Neural progenitor cell (in vitro differentiated cells): ENCODE results near the gene ZNF100. TPM values are rescaled to one million over a fixed set of nuclear protein-coding genes. Genes with fewer than 3 reads are reported as not detected.
"Not testable (repeated sequence)": the region's sequence is repeated elsewhere in the genome, so short reads cannot be mapped to it uniquely, and the experiment has no call there.

Source experiments
- DNase-seq: peaks from one replicate; pipeline ENCODE4 v3.0.0-alpha.2; 2016; ENCODE audit warnings: low spot score
- H2AFZ ChIP-seq: fragments of 200-600 bp; sonication (generic); replicated peaks from 2 replicates; pipeline ENCODE4 v1.6.1; 2016; ENCODE audit warnings: antibody characterized with exemption
- H3F3A ChIP-seq: fragments of 200-600 bp; sonication (generic); 2 replicates; pipeline ENCODE4 v1.6.1; 2016; ENCODE audit warnings: antibody characterized with exemption, low read depth
- H3K27ac ChIP-seq: fragments of 200-600 bp; sonication (generic); 2 replicates; pipeline ENCODE4 v1.5.1; 2016; ENCODE audit warnings: mild to moderate bottlenecking
- H3K27me3 ChIP-seq: fragments of 200-600 bp; sonication (generic); 2 replicates; pipeline ENCODE4 v1.6.1; 2016; ENCODE audit warnings: mild to moderate bottlenecking, moderate library complexity
- H3K36me3 ChIP-seq: fragments of 200-600 bp; sonication (generic); 2 replicates; pipeline ENCODE4 v1.5.1; 2016
- H3K4me1 ChIP-seq: fragments of 200-600 bp; sonication (generic); 2 replicates; pipeline ENCODE4 v1.6.1; 2016; ENCODE audit warnings: mixed run types
- H3K4me2 ChIP-seq: fragments of 200-600 bp; sonication (generic); 2 replicates; pipeline ENCODE4 v1.6.1; 2016
- H3K4me3 ChIP-seq: fragments of 200-600 bp; sonication (generic); 2 replicates; pipeline ENCODE4 v1.5.1; 2016
- H3K79me2 ChIP-seq: fragments of 200-600 bp; sonication (generic); 2 replicates; pipeline ENCODE4 v1.6.1; 2016; ENCODE audit warnings: low read depth
- H3K9ac ChIP-seq: fragments of 200-600 bp; sonication (generic); 2 replicates; pipeline ENCODE4 v1.6.1; 2016
- H3K9me3 ChIP-seq: fragments of 200-600 bp; sonication (generic); 2 replicates; pipeline ENCODE4 v1.5.1; 2016; ENCODE audit warnings: low read depth
- H4K20me1 ChIP-seq: fragments of 200-600 bp; sonication (generic); 2 replicates; pipeline ENCODE4 v1.6.1; 2016; ENCODE audit warnings: low read depth
- H3K27ac Mint-ChIP-seq: 3 replicates; pipeline ENCODE4 v1.8.0; 2021; ENCODE audit warnings: mixed read lengths
- H3K27me3 Mint-ChIP-seq: 2 replicates; pipeline ENCODE4 v1.8.0; 2022; ENCODE audit warnings: low read depth, mild to moderate bottlenecking, inconsistent platforms, moderate library complexity, mixed read lengths; ENCODE audit not compliant: insufficient read depth
- H3K36me3 Mint-ChIP-seq: 3 replicates; pipeline ENCODE4 v1.8.0; 2021; ENCODE audit warnings: mixed read lengths
- H3K4me1 Mint-ChIP-seq: 3 replicates; pipeline ENCODE4 v1.8.0; 2021; ENCODE audit warnings: mixed read lengths
- H3K4me3 Mint-ChIP-seq: 3 replicates; pipeline ENCODE4 v1.8.0; 2021; ENCODE audit warnings: mild to moderate bottlenecking, moderate library complexity, mixed read lengths
- H3K9me3 Mint-ChIP-seq: 3 replicates; pipeline ENCODE4 v1.8.0; 2020; ENCODE audit warnings: mixed read lengths
- CTCF ChIP-seq: fragments of 200-600 bp; sonication (generic); IDR thresholded peaks from 2 replicates; pipeline ENCODE4 v1.5.1; 2017; ENCODE audit warnings: antibody characterized with exemption, mild to moderate bottlenecking
- EZH2 ChIP-seq: fragments of 200-600 bp; sonication (generic); IDR thresholded peaks from 2 replicates; pipeline ENCODE4 v1.6.1; 2017; ENCODE audit warnings: antibody characterized with exemption, mild to moderate bottlenecking, moderate library complexity
- EZH2phosphoT487 ChIP-seq: fragments of 200-600 bp; sonication (generic); IDR thresholded peaks from 2 replicates; pipeline ENCODE4 v1.6.1; 2017; ENCODE audit warnings: antibody characterized with exemption
- total RNA-seq: library from RNA; depleted of rRNA; stranded (reverse); fragments of >200 nt; gene quantifications from 2 replicates; pipeline ENCODE4 v1.2.3, GENCODE V29; 2015; ENCODE audit warnings: low replicate concordance

The ZNF100 gene
- total RNA-seq, 1 donor from 2014 or later = 29.5 TPM

- Histone ChIP-seq H3K9me3 (no peaks in the 10 kb centered on the region), H3K4me1 (no peaks in the 10 kb centered on the region), H3K9ac (no peak overlapping the region), H3K27ac (no peak overlapping the region), H3K27me3 (no peaks in the 10 kb centered on the region), H3K79me2 (peaks cover 81% of the 10 kb centered on the region), H3K4me2 (no peak overlapping the region), H2AFZ (no peak overlapping the region), H3K4me3 (no peak overlapping the region), H3F3A (no peaks in the 10 kb centered on the region), H4K20me1 (no peaks in the 10 kb centered on the region), H3K36me3 (peaks cover 29% of the 10 kb centered on the region)
- Mint-ChIP-seq H3K27me3 (peaks cover 2% of the 10 kb centered on the region), H3K4me3 (no peak overlapping the region), H3K9me3 (peaks cover 86% of the 10 kb centered on the region), H3K36me3 (peaks cover 94% of the 10 kb centered on the region), H3K27ac (no peak overlapping the region), H3K4me1 (no peaks in the 10 kb centered on the region)
- DNase-seq = no peak
- TF ChIP-seq EZH2phosphoT487 (no peak), EZH2 (no peak), CTCF (no peak)
Observed at GRCh38 chr19:21758296-21758695, 9.1 kb downstream of the ZNF100 start.

GRCh38 chr19:21755555-21755954, 11.8 kb downstream of the ZNF100 start:
- H3K27ac ChIP-seq, H4K20me1 ChIP-seq, H3K9me3 ChIP-seq, H2AFZ ChIP-seq, H3K27ac Mint-ChIP-seq, H3K4me3 ChIP-seq, H3K27me3 ChIP-seq, H3F3A ChIP-seq, H3K27me3 Mint-ChIP-seq, H3K36me3 ChIP-seq, DNase-seq, H3K4me1 Mint-ChIP-seq, H3K4me2 ChIP-seq, H3K4me1 ChIP-seq, H3K4me3 Mint-ChIP-seq, H3K9ac ChIP-seq: not testable (repeated sequence)
- Mint-ChIP-seq H3K36me3 (peaks cover 94% of the 10 kb centered on the region), H3K9me3 (peaks cover 86% of the 10 kb centered on the region)
- H3K79me2 ChIP-seq = peaks cover 93% of the 10 kb centered on the region

DNA sequence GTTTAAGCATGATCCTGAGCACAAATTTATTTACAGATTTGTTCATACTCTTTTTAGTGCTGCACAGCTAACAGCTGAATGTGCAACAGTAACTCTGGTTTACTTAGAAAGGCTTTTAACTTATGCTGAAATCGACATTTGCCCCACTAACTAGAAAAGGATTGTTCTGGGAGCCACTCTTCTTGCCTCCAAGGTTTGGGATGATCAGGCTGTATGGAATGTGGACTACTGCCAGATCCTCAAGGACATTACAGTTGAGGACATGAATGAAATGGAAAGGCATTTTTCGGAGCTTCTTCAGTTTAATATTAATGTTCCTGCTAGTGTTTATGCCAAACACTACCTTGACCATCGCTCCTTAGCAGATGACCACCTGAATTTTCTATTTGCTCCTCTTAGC, 16.0 kb downstream of the ZNF100 start:
- peaks cover 88% of the 10 kb centered on the region for H3K9me3 Mint-ChIP-seq
- Histone ChIP-seq H3K9me3 (no peaks in the 10 kb centered on the region), H3K4me2 (no peak overlapping the region), H2AFZ (no peak overlapping the region), H4K20me1 (no peaks in the 10 kb centered on the region), H3K4me3 (no peak overlapping the region), H3K4me1 (no peaks in the 10 kb centered on the region), H3K36me3 (peaks cover 8% of the 10 kb centered on the region), H3K27me3 (no peaks in the 10 kb centered on the region), H3K27ac (no peak overlapping the region), H3K79me2 (peaks cover 100% of the 10 kb centered on the region), H3F3A (no peaks in the 10 kb centered on the region), H3K9ac (no peak overlapping the region)
- H3K27ac Mint-ChIP-seq = no peak overlapping the region
- peaks cover 4% of the 10 kb centered on the region for H3K27me3 Mint-ChIP-seq
- H3K4me3 Mint-ChIP-seq = no peak overlapping the region
- H3K36me3 Mint-ChIP-seq = peaks cover 91% of the 10 kb centered on the region
- TF ChIP-seq EZH2phosphoT487 (no peak), CTCF (no peak), EZH2 (no peak)
- DNase-seq = no peak
- H3K4me1 Mint-ChIP-seq = no peaks in the 10 kb centered on the region

GRCh38 chr19:21750586-21751128, 16.7 kb downstream of the ZNF100 start:
- H3K4me2 ChIP-seq = no peak overlapping the region
- Mint-ChIP-seq H3K27ac (no peak overlapping the region), H3K27me3 (peaks cover 4% of the 10 kb centered on the region), H3K9me3 (peaks cover 85% of the 10 kb centered on the region), H3K36me3 (peaks cover 89% of the 10 kb centered on the region), H3K4me1 (no peaks in the 10 kb centered on the region), H3K4me3 (no peak overlapping the region)
- H3K27ac ChIP-seq = no peak overlapping the region
- DNase-seq = no peak
- H3F3A ChIP-seq = no peaks in the 10 kb centered on the region
- H3K9me3 ChIP-seq = no peaks in the 10 kb centered on the region
- H3K36me3 ChIP-seq = peaks cover 3% of the 10 kb centered on the region
- H3K9ac ChIP-seq = no peak overlapping the region
- no peaks in the 10 kb centered on the region for H3K27me3 ChIP-seq
- H3K4me1 ChIP-seq = no peaks in the 10 kb centered on the region
- no peaks in the 10 kb centered on the region for H4K20me1 ChIP-seq
- TF ChIP-seq CTCF = no peak
- no peak for TF ChIP-seq EZH2
- H2AFZ ChIP-seq = no peak overlapping the region
- peaks cover 98% of the 10 kb centered on the region for H3K79me2 ChIP-seq
- H3K4me3 ChIP-seq = no peak overlapping the region
